Lung (tissue), 12 donors: ENCODE data around the gene PPP1R7. TPM values are rescaled to one million over a fixed set of nuclear protein-coding genes. Genes with fewer than 3 reads are reported as not detected.

Experiments
- ATAC-seq: fragments of 200-7000 bp; cut with Tn5 transposase; one replicate; pipeline ENCODE4 v1.9.1; 2020; ENCODE audit warnings: moderate number of reproducible peaks; ENCODE audit not compliant: insufficient read depth, low FRiP score
- DNase-seq, 3 donors: peaks; one replicate each; pipeline ENCODE4 v3.0.0-alpha.2; 2013 to 2017
- H3K27ac ChIP-seq, 2 donors: one replicate each; pipeline ENCODE4 v1.5.1; 2013; ENCODE audit warnings: mild to moderate bottlenecking in 2 of 2, moderate library complexity in 2 of 2, control low read depth in 1 of 2, inconsistent platforms in 1 of 2, low read depth in 1 of 2, low read length in 1 of 2
- H3K27me3 ChIP-seq, 3 donors: one replicate each; pipeline ENCODE4 v1.5.1; 2013; ENCODE audit warnings: low read length in 2 of 3; ENCODE audit not compliant: control insufficient read depth in 3 of 3, insufficient read depth in 3 of 3
- H3K36me3 ChIP-seq, 4 donors: one replicate each; pipeline ENCODE4 v1.5.1; 2013; ENCODE audit warnings: low read length in 4 of 4, mild to moderate bottlenecking in 1 of 4, moderate library complexity in 1 of 4; ENCODE audit not compliant: control insufficient read depth in 4 of 4, insufficient read depth in 4 of 4
- H3K4me1 ChIP-seq, 5 donors: one replicate each; pipeline ENCODE4 v1.5.1; 2013; ENCODE audit warnings: low read length in 5 of 5, mild to moderate bottlenecking in 2 of 5, moderate library complexity in 1 of 5; ENCODE audit not compliant: control insufficient read depth in 5 of 5, insufficient read depth in 5 of 5
- H3K4me3 ChIP-seq: one replicate; pipeline ENCODE4 v1.5.1; 2013; ENCODE audit warnings: mild to moderate bottlenecking, control low read depth, moderate library complexity
- H3K9ac ChIP-seq, 2 donors: one replicate each; pipeline ENCODE4 v1.5.1; 2013; ENCODE audit warnings: low read length in 2 of 2, control low read depth in 1 of 2; ENCODE audit not compliant: insufficient read depth in 1 of 2
- H3K9me3 ChIP-seq, 4 donors: one replicate each; pipeline ENCODE4 v1.5.1; 2013; ENCODE audit warnings: low read length in 3 of 4, mild to moderate bottlenecking in 1 of 4, moderate library complexity in 1 of 4; ENCODE audit not compliant: control insufficient read depth in 4 of 4, insufficient read depth in 3 of 4
- WGBS, 2 donors: extraction: QIAGEN DNeasy Blood & Tissue Kit; methylation state at CpG; one replicate each; pipeline ENCODE4 v1.1.7; 2013; 5-methylcytosine and 5-hydroxymethylcytosine counted together
- polyA plus RNA-seq, 2 donors: library from polyadenylated mRNA; stranded (reverse); fragments of 200-250 nt; gene quantifications; one replicate each; pipeline ENCODE4 v1.2.1, GENCODE V29; 2013
- total RNA-seq, 2 donors: library from RNA; depleted of rRNA in 1 of 2; stranded (reverse); fragments of >200 nt in 1 of 2; gene quantifications; one replicate each; pipeline ENCODE4 v1.2.1, GENCODE V29; 2014 to 2021
- TF ChIP-seq, protein P1 (sequence below): IDR thresholded peaks from 2 replicates; pipeline ENCODE4 v1.5.1; 2012; ENCODE audit warnings: mild to moderate bottlenecking; ENCODE audit errors: control extremely low read depth, extremely low read depth
- donor health status: control.
- donor health status: control.
- donor health status: Bipolar disorder and iron deficiency.
- donor health status: healthy.
- donor health status: DM: yes; HTN: yes; CAD: no.

PPP1R7 gene
- total and polyA plus RNA-seq, 4 donors, result 54.6 to 78.1 (median 65.9) TPM

DNA sequence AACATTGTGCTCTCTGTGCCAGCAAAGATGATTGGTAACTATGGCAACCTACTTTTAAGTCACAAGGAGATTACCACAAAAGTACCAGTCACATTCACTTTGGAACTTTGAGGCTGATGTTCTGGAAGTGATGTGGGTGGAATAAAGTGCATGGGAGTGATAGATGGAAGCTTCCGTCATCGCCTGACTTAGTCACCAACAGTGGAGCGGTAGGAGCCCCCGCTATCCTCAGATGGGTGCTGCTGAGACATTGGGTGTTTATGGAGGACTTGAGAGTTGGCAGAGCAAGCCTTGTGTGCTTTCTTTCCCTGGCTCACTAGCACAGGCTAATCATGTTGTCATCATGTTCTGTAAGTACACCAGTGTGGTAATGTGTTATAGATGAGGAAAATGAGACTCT, 4.6 kb downstream of the PPP1R7 start:
- TF ChIP-seq, protein P1, sequence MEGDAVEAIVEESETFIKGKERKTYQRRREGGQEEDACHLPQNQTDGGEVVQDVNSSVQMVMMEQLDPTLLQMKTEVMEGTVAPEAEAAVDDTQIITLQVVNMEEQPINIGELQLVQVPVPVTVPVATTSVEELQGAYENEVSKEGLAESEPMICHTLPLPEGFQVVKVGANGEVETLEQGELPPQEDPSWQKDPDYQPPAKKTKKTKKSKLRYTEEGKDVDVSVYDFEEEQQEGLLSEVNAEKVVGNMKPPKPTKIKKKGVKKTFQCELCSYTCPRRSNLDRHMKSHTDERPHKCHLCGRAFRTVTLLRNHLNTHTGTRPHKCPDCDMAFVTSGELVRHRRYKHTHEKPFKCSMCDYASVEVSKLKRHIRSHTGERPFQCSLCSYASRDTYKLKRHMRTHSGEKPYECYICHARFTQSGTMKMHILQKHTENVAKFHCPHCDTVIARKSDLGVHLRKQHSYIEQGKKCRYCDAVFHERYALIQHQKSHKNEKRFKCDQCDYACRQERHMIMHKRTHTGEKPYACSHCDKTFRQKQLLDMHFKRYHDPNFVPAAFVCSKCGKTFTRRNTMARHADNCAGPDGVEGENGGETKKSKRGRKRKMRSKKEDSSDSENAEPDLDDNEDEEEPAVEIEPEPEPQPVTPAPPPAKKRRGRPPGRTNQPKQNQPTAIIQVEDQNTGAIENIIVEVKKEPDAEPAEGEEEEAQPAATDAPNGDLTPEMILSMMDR, result no peak
- Histone ChIP-seq H3K27ac (no peak overlapping the region), H3K4me1 (peaks cover 0 to 11% (median 6%) of the 10 kb centered on the region in 5 donors), H3K27me3 (no peaks in the 10 kb centered on the region), H3K9ac (no peak overlapping the region), H3K36me3 (peaks cover 6 to 40% (median 22%) of the 10 kb centered on the region in 4 donors), H3K9me3 (no peaks in the 10 kb centered on the region), H3K4me3 (no peak overlapping the region)
- DNase-seq (peak in 1 of 3 donors; percentile 12), ATAC-seq (no peak)
- 88% methylated on average over 4 of the region's 4 CpGs for WGBS, 2 donors

DNA sequence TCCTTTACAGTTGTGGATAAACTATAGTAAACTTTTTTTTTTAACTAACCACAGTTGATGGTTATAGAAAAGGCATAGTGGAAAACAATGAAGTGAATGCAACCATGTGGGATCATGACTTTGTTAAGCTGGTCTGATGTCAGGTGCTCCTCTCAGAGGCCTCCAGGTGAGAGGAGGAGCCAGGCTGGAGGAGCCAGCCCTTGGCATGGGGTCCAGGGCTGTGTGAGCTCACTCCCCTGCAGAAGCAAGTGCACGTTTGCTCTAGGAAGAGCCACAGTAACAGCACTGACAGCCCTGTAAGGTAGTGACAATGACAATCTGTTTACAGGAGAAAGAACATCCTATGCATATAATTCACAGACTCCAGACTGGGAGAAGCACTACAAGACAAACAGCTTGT, 5.7 kb downstream of the PPP1R7 start:
- no peaks in the 10 kb centered on the region for H3K27me3 ChIP-seq
- H3K27ac ChIP-seq, result no peak overlapping the region
- no peak for ATAC-seq
- no peak for DNase-seq
- no peaks in the 10 kb centered on the region for H3K9me3 ChIP-seq
- H3K4me1 ChIP-seq, result peaks cover 0 to 11% (median 6%) of the 10 kb centered on the region in 5 donors
- H3K4me3 ChIP-seq, result no peak overlapping the region
- no peak overlapping the region for H3K9ac ChIP-seq
- TF ChIP-seq, protein P1, result no peak
- 68 to 85% methylated on average over 1 of the region's 1 CpG for WGBS, 2 donors
- peaks cover 6 to 45% (median 26%) of the 10 kb centered on the region in 4 donors for H3K36me3 ChIP-seq

DNA sequence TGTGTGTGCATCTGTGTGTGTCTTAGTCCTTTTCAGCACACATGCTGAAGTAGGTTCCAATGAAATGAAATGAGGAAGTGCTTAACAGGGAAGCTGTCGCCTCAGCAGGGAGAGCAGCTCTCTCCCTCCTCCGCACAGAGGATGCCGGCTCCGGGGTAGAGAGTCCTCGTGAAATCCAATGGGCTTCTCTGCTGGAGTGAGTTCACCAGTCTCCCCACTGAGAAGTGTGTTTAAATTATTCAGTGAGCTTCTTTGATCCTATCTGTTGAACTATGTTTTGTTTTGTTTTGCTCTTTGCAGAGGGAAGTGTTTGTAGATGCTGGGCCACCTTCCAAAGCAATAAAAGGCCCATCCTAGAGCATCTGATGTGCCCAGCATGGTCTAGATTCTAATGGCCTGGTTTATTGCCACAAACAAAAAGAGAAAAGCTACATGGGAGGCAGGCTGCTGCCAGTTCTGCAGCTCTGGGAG, 6.7 kb downstream of the PPP1R7 start:
- H3K27ac ChIP-seq, result no peak overlapping the region
- no peak overlapping the region for H3K4me3 ChIP-seq
- H3K4me1 ChIP-seq, result peaks cover 0 to 6% (median 5%) of the 10 kb centered on the region in 5 donors
- no peaks in the 10 kb centered on the region for H3K9me3 ChIP-seq
- H3K27me3 ChIP-seq, result no peaks in the 10 kb centered on the region
- H3K36me3 ChIP-seq, result peaks cover 6 to 45% (median 26%) of the 10 kb centered on the region in 4 donors
- TF ChIP-seq, protein P1, result no peak
- DNase-seq (no peak), ATAC-seq (no peak)
- 28 to 52% methylated on average over 4 to 5 of the region's 5 CpGs for WGBS, 2 donors
- H3K9ac ChIP-seq, result no peak overlapping the region
